Measurements from ENCODE around the gene UBE2J1. TPM values are rescaled to one million over a fixed set of nuclear protein-coding genes. Genes with fewer than 3 reads are reported as not detected.

The UBE2J1 gene
- polyA plus RNA-seq, 6 donors from 2014 or later = 84.4 to 147 (median 112) TPM

- H3K36me3 Mint-ChIP-seq = peaks cover 33 to 41% of the 10 kb centered on the region in 2 donors
- no peak for ATAC-seq (ENCODE audit: low read depth in 2 of 2)
- no peaks in the 10 kb centered on the region for H3K27me3 Mint-ChIP-seq
Observed at GRCh38 chr6:89330910-89331309, 21.6 kb downstream of the UBE2J1 start.

DNA sequence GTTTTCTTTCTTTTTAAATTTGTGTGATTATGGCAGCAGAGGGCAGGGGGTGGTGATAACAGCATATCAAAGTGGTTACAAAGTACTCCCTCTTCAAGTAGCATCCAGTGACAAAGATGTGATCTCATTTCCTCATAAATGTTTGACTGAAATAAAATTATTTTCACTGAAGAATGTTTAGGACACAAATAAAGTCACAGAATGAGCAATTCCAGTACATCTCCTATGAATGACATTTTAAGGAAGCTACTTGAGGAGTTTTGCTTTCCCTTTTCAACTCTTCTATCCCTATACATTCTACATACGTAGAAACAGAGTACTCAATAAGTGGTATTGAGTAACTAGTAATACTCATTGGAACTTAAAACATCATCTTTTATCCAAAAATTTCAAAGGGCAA lies 23.5 kb downstream of the UBE2J1 start:
- DNase-seq (no peak), ATAC-seq (ENCODE audit: low read depth in 2 of 2) (no peak)
- Mint-ChIP-seq H3K4me1 (peaks cover 0 to 4% (median 0%) of the 10 kb centered on the region in 3 donors), H3K27me3 (no peaks in the 10 kb centered on the region), H3K9me3 (no peaks in the 10 kb centered on the region), H3K4me3 (no peak overlapping the region), H3K27ac (no peak overlapping the region), H3K36me3 (peaks cover 33 to 41% of the 10 kb centered on the region in 2 donors)

More at GRCh38 chr6:89330910-89331309, 21.6 kb downstream of the UBE2J1 start:
- Mint-ChIP-seq H3K9me3 (no peaks in the 10 kb centered on the region), H3K4me1 (peaks cover 0 to 4% (median 0%) of the 10 kb centered on the region in 3 donors), H3K4me3 (no peak overlapping the region), H3K27ac (peak overlapping the region in 1 of 6 donors; percentile 66)
- no peak for DNase-seq

DNA sequence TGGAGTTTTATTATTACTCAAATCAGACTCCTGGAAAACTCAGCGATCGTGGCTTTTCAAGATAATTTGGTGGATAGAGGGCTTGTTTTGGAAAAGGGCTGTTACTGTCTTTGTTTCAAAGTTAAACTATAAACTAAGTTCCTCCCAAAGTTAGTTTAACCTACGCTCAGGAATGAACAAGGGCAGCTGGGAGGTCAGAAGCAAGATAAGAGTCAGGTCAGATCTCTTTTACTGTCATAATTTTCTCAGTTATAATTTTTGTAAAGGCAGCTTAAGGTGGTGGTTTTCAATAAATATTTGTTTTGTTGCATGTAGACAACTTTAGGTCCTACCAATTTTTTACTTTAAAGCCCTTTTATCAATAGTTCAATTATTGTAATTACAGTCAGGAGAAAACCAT lies 28.2 kb downstream of the UBE2J1 start:
- ATAC-seq (ENCODE audit: low read depth in 2 of 2) = no peak
- Mint-ChIP-seq H3K4me3 (peak overlapping the region in 1 of 8 donors; percentile 42), H3K9me3 (peaks cover 0 to 4% (median 0%) of the 10 kb centered on the region in 7 donors), H3K36me3 (peaks cover 28 to 29% of the 10 kb centered on the region in 2 donors), H3K27me3 (no peaks in the 10 kb centered on the region), H3K4me1 (peaks cover 19 to 21% (median 21%) of the 10 kb centered on the region in 3 donors), H3K27ac (no peak overlapping the region)
- no peak for DNase-seq

- Mint-ChIP-seq H3K27ac (peak overlapping the region in 2 of 6 donors; percentile 11 to 77), H3K36me3 (peaks cover 22% of the 10 kb centered on the region in 2 donors), H3K4me3 (no peak overlapping the region), H3K9me3 (peaks cover 0 to 4% (median 0%) of the 10 kb centered on the region in 7 donors), H3K4me1 (peaks cover 23 to 28% (median 25%) of the 10 kb centered on the region in 3 donors), H3K27me3 (no peaks in the 10 kb centered on the region)
- no peak for DNase-seq
- ATAC-seq (ENCODE audit: low read depth in 2 of 2) = no peak
Observed at GRCh38 chr6:89323511-89323971, 29.0 kb downstream of the UBE2J1 start.

GRCh38 chr6:89321131-89321970 lies 31.2 kb downstream of the UBE2J1 start:
- Mint-ChIP-seq H3K4me1 (peaks cover 23 to 37% (median 33%) of the 10 kb centered on the region in 3 donors), H3K9me3 (peaks cover 0 to 4% (median 0%) of the 10 kb centered on the region in 7 donors), H3K27me3 (no peaks in the 10 kb centered on the region), H3K27ac (peak overlapping the region in 2 of 6 donors; percentile 7 to 11), H3K36me3 (peaks cover 6 to 26% of the 10 kb centered on the region in 2 donors), H3K4me3 (peak overlapping the region in 1 of 8 donors; percentile 6)
- no peak for ATAC-seq (ENCODE audit: low read depth in 2 of 2)
- no peak for DNase-seq

GRCh38 chr6:89320012-89320559 lies 32.4 kb downstream of the UBE2J1 start:
- Mint-ChIP-seq H3K4me1 (peaks cover 23 to 37% (median 33%) of the 10 kb centered on the region in 3 donors), H3K9me3 (peaks cover 0 to 4% (median 0%) of the 10 kb centered on the region in 7 donors), H3K27me3 (no peaks in the 10 kb centered on the region), H3K36me3 (peaks cover 12 to 21% of the 10 kb centered on the region in 2 donors), H3K4me3 (peak overlapping the region in 1 of 8 donors; percentile 2), H3K27ac (no peak overlapping the region)
- ATAC-seq (ENCODE audit: low read depth in 2 of 2) (no peak), DNase-seq (no peak)

DNA sequence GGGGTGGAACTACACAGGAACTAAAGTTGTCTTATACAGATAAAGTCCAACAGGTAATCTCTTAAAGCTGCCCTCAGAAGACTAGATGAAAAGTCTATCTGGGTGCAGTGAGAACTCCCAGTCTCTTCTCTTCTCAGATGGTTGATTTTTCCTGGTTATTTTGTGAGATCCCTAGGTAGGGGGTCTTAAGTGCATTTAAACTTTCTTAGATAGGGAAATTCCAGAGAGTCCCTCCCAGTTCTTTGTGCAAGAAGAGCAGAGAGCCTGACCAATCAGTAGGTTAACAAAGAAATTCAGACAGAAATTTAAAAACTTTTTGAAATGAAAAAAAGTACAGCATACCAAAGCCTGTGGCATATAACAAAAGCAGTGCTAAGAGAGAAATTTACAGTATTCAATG lies 35.5 kb downstream of the UBE2J1 start:
- Mint-ChIP-seq H3K9me3 (peaks cover 0 to 4% (median 0%) of the 10 kb centered on the region in 7 donors), H3K4me3 (no peak overlapping the region), H3K36me3 (peaks cover 19 to 21% of the 10 kb centered on the region in 2 donors), H3K27ac (peak overlapping the region in 1 of 6 donors; percentile 7), H3K27me3 (no peaks in the 10 kb centered on the region), H3K4me1 (peaks cover 23 to 36% (median 30%) of the 10 kb centered on the region in 3 donors)
- no peak for ATAC-seq (ENCODE audit: low read depth in 2 of 2)
- DNase-seq = no peak

GRCh38 chr6:89315249-89315885 lies 37.2 kb downstream of the UBE2J1 start, which contains the start of gene GABRR2:
TSS of gene GABRR2 (minus strand) at chr6:89315299. CDS start at chr6:89315165, 134 bp downstream.
- H3K27me3 Mint-ChIP-seq = no peaks in the 10 kb centered on the region
- peaks cover 14 to 33% (median 24%) of the 10 kb centered on the region in 3 donors for H3K4me1 Mint-ChIP-seq
- no peak for DNase-seq
- peaks cover 13 to 20% of the 10 kb centered on the region in 2 donors for H3K36me3 Mint-ChIP-seq
- no peak for ATAC-seq (ENCODE audit: low read depth in 2 of 2)
- H3K4me3 Mint-ChIP-seq = no peak within 1 kb of the TSS
- peaks cover 0 to 4% (median 0%) of the 10 kb centered on the region in 7 donors for H3K9me3 Mint-ChIP-seq
- peak within 1 kb of the TSS in 2 of 6 donors; percentile 50 to 75 for H3K27ac Mint-ChIP-seq

DNA sequence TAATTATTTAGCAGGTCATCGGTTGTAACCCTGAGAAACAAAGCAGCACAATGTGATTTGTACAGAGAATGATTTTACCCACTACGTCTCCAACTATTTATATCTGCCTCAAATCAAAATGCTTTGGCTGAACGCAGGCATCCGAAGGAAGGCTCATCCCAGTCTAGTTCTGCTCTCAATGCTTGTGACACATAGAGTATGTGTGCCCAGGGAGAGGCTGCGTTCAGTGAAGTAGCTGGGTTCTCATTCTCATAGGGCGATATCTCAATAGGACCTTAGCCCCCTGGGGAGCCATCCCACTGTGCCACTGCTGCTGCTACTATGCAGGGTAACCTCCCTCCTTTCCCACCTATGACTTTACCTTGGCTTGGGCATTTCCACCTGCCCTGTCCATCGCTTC lies 37.8 kb downstream of the UBE2J1 start:
- Mint-ChIP-seq H3K36me3 (peaks cover 13 to 14% of the 10 kb centered on the region in 2 donors), H3K9me3 (no peaks in the 10 kb centered on the region), H3K4me3 (no peak overlapping the region), H3K4me1 (peaks cover 8 to 26% (median 18%) of the 10 kb centered on the region in 3 donors), H3K27me3 (no peaks in the 10 kb centered on the region), H3K27ac (peak overlapping the region in 2 of 6 donors; percentile 50 to 75)
- DNase-seq (no peak), ATAC-seq (ENCODE audit: low read depth in 2 of 2) (no peak)

GRCh38 chr6:89313006-89313405 lies 39.5 kb downstream of the UBE2J1 start:
- ATAC-seq (ENCODE audit: low read depth in 2 of 2) (no peak), DNase-seq (no peak)
- Mint-ChIP-seq H3K9me3 (no peaks in the 10 kb centered on the region), H3K4me3 (no peak overlapping the region), H3K27ac (peak overlapping the region in 2 of 6 donors; percentile 33 to 39), H3K36me3 (peaks cover 10 to 13% of the 10 kb centered on the region in 2 donors), H3K27me3 (no peaks in the 10 kb centered on the region), H3K4me1 (peaks cover 0 to 16% (median 9%) of the 10 kb centered on the region in 3 donors)

- Mint-ChIP-seq H3K4me3 (peak overlapping the region in 1 of 8 donors; percentile 10), H3K9me3 (no peaks in the 10 kb centered on the region), H3K36me3 (peaks cover under 1 to 13% of the 10 kb centered on the region in 2 donors), H3K4me1 (peaks cover 0 to 7% (median 5%) of the 10 kb centered on the region in 3 donors), H3K27ac (peak overlapping the region in 3 of 6 donors; percentile 44 to 65 (median 44)), H3K27me3 (no peaks in the 10 kb centered on the region)
- no peak for ATAC-seq (ENCODE audit: low read depth in 2 of 2)
- no peak for DNase-seq
Observed at GRCh38 chr6:89311853-89312531, 40.5 kb downstream of the UBE2J1 start.

- Mint-ChIP-seq H3K9me3 (no peaks in the 10 kb centered on the region), H3K36me3 (peaks cover 0 to 13% of the 10 kb centered on the region in 2 donors), H3K27ac (peak overlapping the region in 1 of 6 donors; percentile 65), H3K4me1 (peaks cover 0 to 7% (median 5%) of the 10 kb centered on the region in 3 donors), H3K4me3 (no peak overlapping the region), H3K27me3 (no peaks in the 10 kb centered on the region)
- ATAC-seq (ENCODE audit: low read depth in 2 of 2) = no peak
- DNase-seq = no peak
Observed at GRCh38 chr6:89311530-89311852, 41.0 kb downstream of the UBE2J1 start.

DNA sequence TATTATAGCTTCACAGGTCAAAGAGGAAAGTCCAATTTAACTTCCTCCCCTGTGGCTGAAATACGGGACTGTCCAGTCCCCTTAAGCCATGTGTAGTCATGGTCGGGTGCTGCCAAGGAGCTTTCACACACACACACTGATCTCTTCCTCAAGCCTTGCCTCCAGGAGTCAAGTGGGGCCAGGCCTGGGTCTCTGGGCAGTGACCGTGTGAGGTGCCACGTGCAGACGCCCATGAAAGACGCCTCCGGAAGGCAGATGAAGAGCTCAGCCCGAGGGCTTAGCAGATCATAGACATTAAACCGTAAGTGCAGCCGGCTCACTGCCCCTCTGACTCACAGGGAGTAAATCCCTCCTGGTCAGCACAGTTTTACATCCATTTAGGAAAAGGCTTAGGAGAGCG lies 41.6 kb downstream of the UBE2J1 start:
- Mint-ChIP-seq H3K4me3 (no peak overlapping the region), H3K27me3 (no peaks in the 10 kb centered on the region), H3K36me3 (peaks cover 0 to 11% of the 10 kb centered on the region in 2 donors), H3K9me3 (no peaks in the 10 kb centered on the region), H3K27ac (no peak overlapping the region), H3K4me1 (peaks cover 0 to 7% (median 5%) of the 10 kb centered on the region in 3 donors)
- ATAC-seq (ENCODE audit: low read depth in 2 of 2) (no peak), DNase-seq (no peak)

All from naive B cell (primary cell).